ENCODE data around the gene POTEJ.
"Not testable (repeated sequence)": the region's sequence is repeated elsewhere in the genome, so short reads cannot be mapped to it uniquely, and the experiment has no call there.

Gene POTEJ

DNA sequence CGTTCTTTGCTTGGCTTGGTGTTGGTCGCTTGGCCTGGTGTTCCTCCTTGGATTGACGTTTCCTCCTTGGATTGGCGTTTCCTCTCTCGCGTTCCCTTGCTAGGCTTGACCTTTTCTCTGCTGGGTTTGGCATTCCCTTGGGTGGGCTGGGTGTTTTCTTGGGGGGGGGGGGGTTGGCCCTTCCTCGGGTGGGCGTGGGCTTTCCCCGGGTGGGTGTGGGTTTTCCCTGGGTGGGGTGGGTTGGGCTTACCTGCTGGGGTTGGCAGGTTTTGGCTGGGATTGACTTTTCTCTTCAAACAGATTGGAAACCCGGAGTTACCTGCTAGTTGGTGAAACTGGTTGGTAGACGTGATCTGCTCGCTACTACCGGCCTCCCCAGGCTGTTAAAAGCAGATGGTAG is at the start of gene POTEJ:
Gene POTEJ, plus strand, starts transcription at position 301 of the 400 bp plus-strand sequence. Its CDS starts 93 bp downstream, at position 394.
- not testable (repeated sequence) for H3K36me3 ChIP-seq (ENCODE audit: control insufficient read depth in 2 of 2, insufficient read depth in 2 of 2, low read length in 2 of 2); H3K27me3 ChIP-seq (ENCODE audit: control insufficient read depth in 2 of 2, insufficient read depth in 2 of 2, low read length in 2 of 2); H3K9me3 ChIP-seq (ENCODE audit: control insufficient read depth in 2 of 2, low read length in 2 of 2); H3K4me3 ChIP-seq (ENCODE audit: low read length in 2 of 2); H3K9ac ChIP-seq (ENCODE audit: low read depth in 1 of 2, low read length in 2 of 2); H3K27ac ChIP-seq (ENCODE audit: low read depth in 2 of 2, low read length in 2 of 2); H3K4me1 ChIP-seq (ENCODE audit: control insufficient read depth in 2 of 2, insufficient read depth in 2 of 2, low read length in 2 of 2)

DNA sequence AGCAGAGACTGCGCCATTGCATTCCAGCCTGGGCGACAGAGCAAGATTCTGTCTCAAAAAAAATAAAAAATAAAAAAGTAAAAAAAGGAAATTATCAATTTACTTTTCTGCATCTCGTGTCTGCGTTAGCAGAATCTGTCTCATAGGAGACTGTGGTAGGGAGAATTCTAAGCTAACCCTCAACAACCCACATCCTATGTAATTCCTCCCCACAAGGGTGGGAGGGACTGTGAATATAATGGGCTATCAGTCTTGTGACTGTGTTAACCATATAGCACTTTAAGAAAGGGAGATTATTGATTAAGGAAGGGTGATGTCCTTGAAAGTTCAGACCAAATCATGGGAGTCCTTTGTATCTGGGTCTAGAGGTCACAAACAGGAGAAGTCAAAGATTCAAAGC is 45.1 kb upstream of the POTEJ start:
- not testable (repeated sequence) for H3K4me3 ChIP-seq (ENCODE audit: low read length in 2 of 2); H3K9me3 ChIP-seq (ENCODE audit: control insufficient read depth in 2 of 2, low read length in 2 of 2); H3K27me3 ChIP-seq (ENCODE audit: control insufficient read depth in 2 of 2, insufficient read depth in 2 of 2, low read length in 2 of 2); H3K36me3 ChIP-seq (ENCODE audit: control insufficient read depth in 2 of 2, insufficient read depth in 2 of 2, low read length in 2 of 2); H3K27ac ChIP-seq (ENCODE audit: low read depth in 2 of 2, low read length in 2 of 2); H3K4me1 ChIP-seq (ENCODE audit: control insufficient read depth in 2 of 2, insufficient read depth in 2 of 2, low read length in 2 of 2); H3K9ac ChIP-seq (ENCODE audit: low read depth in 1 of 2, low read length in 2 of 2)

DNA sequence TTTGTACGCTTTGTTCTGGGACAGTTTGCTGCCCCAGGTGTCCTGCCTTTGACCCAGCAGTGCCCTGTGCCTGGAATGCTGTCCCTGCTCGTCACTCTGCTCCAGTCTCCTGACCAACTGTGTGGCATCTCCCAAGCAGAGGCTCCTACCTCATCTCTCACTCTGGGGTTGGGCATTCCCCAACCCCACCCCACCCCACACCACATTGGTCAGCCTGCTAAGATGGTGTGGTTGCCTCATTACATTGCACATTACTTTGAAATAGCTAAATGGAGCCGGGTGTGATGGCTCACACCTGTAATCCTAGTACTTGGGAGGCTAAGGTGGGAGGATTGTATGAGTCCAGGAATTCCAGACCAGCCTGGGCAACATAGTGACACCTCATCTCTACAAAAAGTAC is 39.3 kb upstream of the POTEJ start:
- not testable (repeated sequence) for H3K9ac ChIP-seq (ENCODE audit: low read depth in 1 of 2, low read length in 2 of 2); H3K36me3 ChIP-seq (ENCODE audit: control insufficient read depth in 2 of 2, insufficient read depth in 2 of 2, low read length in 2 of 2); H3K4me1 ChIP-seq (ENCODE audit: control insufficient read depth in 2 of 2, insufficient read depth in 2 of 2, low read length in 2 of 2); H3K9me3 ChIP-seq (ENCODE audit: control insufficient read depth in 2 of 2, low read length in 2 of 2); H3K27ac ChIP-seq (ENCODE audit: low read depth in 2 of 2, low read length in 2 of 2); H3K4me3 ChIP-seq (ENCODE audit: low read length in 2 of 2); H3K27me3 ChIP-seq (ENCODE audit: control insufficient read depth in 2 of 2, insufficient read depth in 2 of 2, low read length in 2 of 2)

DNA sequence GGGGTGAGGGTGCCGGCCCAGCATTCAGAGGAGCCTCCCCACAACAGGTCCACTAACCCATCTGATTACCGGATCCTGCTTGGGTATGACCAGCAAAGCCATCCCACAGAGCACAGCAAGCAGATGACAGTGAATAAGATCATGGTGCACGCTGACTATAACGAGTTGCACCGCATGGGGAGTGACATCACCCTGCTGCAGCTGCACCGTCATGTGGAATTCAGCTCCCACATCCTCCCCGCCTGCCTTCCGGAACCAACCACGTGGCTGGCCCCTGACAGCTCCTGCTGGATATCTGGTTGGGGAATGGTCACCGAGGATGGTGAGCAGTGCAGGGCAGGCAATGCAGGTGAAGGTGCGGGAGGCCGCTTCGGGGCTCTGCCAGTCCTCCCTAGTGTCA is 37.0 kb upstream of the POTEJ start:
- not testable (repeated sequence) for H3K4me3 ChIP-seq (ENCODE audit: low read length in 2 of 2); H3K9ac ChIP-seq (ENCODE audit: low read depth in 1 of 2, low read length in 2 of 2); H3K9me3 ChIP-seq (ENCODE audit: control insufficient read depth in 2 of 2, low read length in 2 of 2); H3K27ac ChIP-seq (ENCODE audit: low read depth in 2 of 2, low read length in 2 of 2); H3K27me3 ChIP-seq (ENCODE audit: control insufficient read depth in 2 of 2, insufficient read depth in 2 of 2, low read length in 2 of 2); H3K4me1 ChIP-seq (ENCODE audit: control insufficient read depth in 2 of 2, insufficient read depth in 2 of 2, low read length in 2 of 2); H3K36me3 ChIP-seq (ENCODE audit: control insufficient read depth in 2 of 2, insufficient read depth in 2 of 2, low read length in 2 of 2)

DNA sequence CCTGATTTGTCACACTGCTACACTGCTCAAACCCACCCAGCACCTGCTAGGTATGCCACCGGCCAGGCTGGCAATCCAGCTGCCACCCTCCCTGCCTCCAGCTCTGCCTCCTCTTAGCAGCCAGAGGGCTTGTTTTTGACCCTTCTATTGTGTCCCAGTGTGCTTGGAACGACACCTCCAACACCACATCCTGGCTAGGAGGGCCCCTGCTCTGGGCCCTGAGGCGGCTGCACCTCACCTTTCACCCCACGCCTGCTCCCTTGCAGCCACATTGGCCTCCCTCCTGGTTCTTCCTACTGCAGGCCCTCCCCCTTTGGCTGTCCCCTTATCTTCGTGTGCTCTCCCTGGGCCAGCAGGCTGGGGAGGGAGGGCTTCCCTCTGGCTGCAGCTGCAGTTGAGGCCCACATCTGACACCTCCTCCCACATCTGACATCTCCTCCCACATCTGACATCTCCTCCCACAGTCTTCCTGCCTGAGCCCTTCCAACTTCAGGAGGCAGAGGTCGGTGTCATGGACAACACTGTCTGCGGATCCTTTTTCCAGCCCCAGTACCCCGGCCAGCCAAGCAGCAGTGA is 34.9 kb upstream of the POTEJ start:
- not testable (repeated sequence) for H3K27me3 ChIP-seq (ENCODE audit: control insufficient read depth in 2 of 2, insufficient read depth in 2 of 2, low read length in 2 of 2); H3K4me3 ChIP-seq (ENCODE audit: low read length in 2 of 2); H3K27ac ChIP-seq (ENCODE audit: low read depth in 2 of 2, low read length in 2 of 2); H3K4me1 ChIP-seq (ENCODE audit: control insufficient read depth in 2 of 2, insufficient read depth in 2 of 2, low read length in 2 of 2); H3K36me3 ChIP-seq (ENCODE audit: control insufficient read depth in 2 of 2, insufficient read depth in 2 of 2, low read length in 2 of 2); H3K9me3 ChIP-seq (ENCODE audit: control insufficient read depth in 2 of 2, low read length in 2 of 2); H3K9ac ChIP-seq (ENCODE audit: low read depth in 1 of 2, low read length in 2 of 2)

DNA sequence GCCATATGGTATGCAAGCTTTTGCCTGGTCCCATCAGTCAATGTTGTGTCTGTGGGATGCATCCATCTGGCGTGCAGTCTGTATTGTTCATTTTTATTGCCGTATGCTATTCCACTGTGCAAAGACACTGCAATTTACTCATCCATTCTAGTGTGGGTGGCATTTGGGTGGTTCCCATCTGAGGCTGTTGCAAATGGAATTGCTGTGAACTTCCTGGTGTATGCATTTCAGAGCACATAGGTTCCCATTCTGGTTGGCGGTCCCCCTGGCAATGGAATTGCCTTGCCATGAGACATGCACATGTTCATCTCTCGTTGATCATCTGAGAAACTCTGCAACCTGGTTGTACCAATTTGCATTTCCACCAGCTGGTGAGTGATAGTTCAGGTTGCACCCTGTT is 33.7 kb upstream of the POTEJ start:
- not testable (repeated sequence) for H3K27me3 ChIP-seq (ENCODE audit: control insufficient read depth in 2 of 2, insufficient read depth in 2 of 2, low read length in 2 of 2); H3K4me1 ChIP-seq (ENCODE audit: control insufficient read depth in 2 of 2, insufficient read depth in 2 of 2, low read length in 2 of 2); H3K27ac ChIP-seq (ENCODE audit: low read depth in 2 of 2, low read length in 2 of 2); H3K4me3 ChIP-seq (ENCODE audit: low read length in 2 of 2); H3K36me3 ChIP-seq (ENCODE audit: control insufficient read depth in 2 of 2, insufficient read depth in 2 of 2, low read length in 2 of 2); H3K9me3 ChIP-seq (ENCODE audit: control insufficient read depth in 2 of 2, low read length in 2 of 2); H3K9ac ChIP-seq (ENCODE audit: low read depth in 1 of 2, low read length in 2 of 2)

DNA sequence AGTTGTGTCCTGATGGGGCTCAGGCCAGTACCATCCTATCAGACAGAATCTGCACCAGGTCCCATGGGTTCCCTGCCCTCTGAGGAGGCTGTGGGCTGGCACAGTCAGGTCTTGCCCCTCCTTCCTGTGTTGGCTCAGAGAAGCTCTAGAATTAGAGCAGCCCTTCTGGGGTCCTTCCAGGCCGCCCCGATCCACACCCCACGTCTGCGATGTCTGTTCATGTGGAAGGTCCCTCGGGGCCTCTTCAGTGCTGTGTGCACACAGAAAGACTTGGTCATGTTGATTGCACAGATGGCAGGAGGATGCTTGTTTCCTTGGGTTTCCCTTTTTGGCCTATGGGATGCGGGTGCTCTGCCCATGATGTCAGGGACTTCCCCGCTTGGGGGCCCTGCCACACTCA is 32.1 kb upstream of the POTEJ start:
- H3K9ac ChIP-seq (ENCODE audit: low read depth in 1 of 2, low read length in 2 of 2); H3K4me3 ChIP-seq (ENCODE audit: low read length in 2 of 2); H3K4me1 ChIP-seq (ENCODE audit: control insufficient read depth in 2 of 2, insufficient read depth in 2 of 2, low read length in 2 of 2); H3K27me3 ChIP-seq (ENCODE audit: control insufficient read depth in 2 of 2, insufficient read depth in 2 of 2, low read length in 2 of 2); H3K9me3 ChIP-seq (ENCODE audit: control insufficient read depth in 2 of 2, low read length in 2 of 2); H3K27ac ChIP-seq (ENCODE audit: low read depth in 2 of 2, low read length in 2 of 2); H3K36me3 ChIP-seq (ENCODE audit: control insufficient read depth in 2 of 2, insufficient read depth in 2 of 2, low read length in 2 of 2): not testable (repeated sequence)

DNA sequence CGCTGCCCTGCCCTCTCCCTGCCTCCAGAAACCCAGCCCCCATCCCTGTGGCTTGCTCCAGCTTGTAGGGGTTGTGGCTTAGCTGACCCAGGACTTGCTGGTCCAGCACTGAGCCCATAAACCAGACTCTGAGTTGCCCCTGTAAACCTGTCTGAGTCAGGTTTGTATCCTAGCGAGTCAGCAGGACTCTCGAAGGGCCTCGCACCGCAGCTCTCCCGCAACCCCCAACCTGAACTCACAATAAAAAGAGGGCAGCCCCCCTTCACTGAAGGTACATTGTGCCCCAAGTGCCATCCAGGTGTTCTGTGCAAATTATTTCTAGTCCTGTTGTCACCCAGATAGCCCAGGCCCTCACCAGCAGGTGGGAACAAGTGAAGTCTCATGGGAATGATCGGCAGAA is 29.7 kb upstream of the POTEJ start:
- H3K36me3 ChIP-seq (ENCODE audit: control insufficient read depth in 2 of 2, insufficient read depth in 2 of 2, low read length in 2 of 2); H3K9ac ChIP-seq (ENCODE audit: low read depth in 1 of 2, low read length in 2 of 2); H3K9me3 ChIP-seq (ENCODE audit: control insufficient read depth in 2 of 2, low read length in 2 of 2); H3K4me1 ChIP-seq (ENCODE audit: control insufficient read depth in 2 of 2, insufficient read depth in 2 of 2, low read length in 2 of 2); H3K4me3 ChIP-seq (ENCODE audit: low read length in 2 of 2); H3K27ac ChIP-seq (ENCODE audit: low read depth in 2 of 2, low read length in 2 of 2); H3K27me3 ChIP-seq (ENCODE audit: control insufficient read depth in 2 of 2, insufficient read depth in 2 of 2, low read length in 2 of 2): not testable (repeated sequence)

DNA sequence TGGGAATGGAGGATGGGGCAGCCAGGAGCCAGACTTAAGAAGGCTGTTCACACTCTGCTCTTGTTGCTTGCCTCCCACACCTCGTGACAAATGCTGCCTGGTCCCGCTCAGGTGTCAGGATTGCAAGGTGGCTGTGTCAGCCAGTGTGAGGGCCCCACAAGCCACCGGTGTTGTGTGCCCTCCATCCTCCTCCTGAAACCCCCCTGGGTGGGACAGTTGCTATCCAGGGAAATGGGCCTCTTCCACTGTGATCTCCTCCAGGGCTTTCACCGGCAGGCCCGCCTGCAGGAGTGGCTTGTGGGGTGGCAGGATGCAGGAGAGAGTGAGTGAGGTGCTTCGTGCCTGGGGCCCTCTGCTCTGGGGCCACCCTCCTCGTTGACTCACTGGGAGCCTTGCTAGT is 28.3 kb upstream of the POTEJ start:
- not testable (repeated sequence) for H3K9ac ChIP-seq (ENCODE audit: low read depth in 1 of 2, low read length in 2 of 2); H3K4me3 ChIP-seq (ENCODE audit: low read length in 2 of 2); H3K9me3 ChIP-seq (ENCODE audit: control insufficient read depth in 2 of 2, low read length in 2 of 2); H3K27me3 ChIP-seq (ENCODE audit: control insufficient read depth in 2 of 2, insufficient read depth in 2 of 2, low read length in 2 of 2); H3K36me3 ChIP-seq (ENCODE audit: control insufficient read depth in 2 of 2, insufficient read depth in 2 of 2, low read length in 2 of 2); H3K4me1 ChIP-seq (ENCODE audit: control insufficient read depth in 2 of 2, insufficient read depth in 2 of 2, low read length in 2 of 2); H3K27ac ChIP-seq (ENCODE audit: low read depth in 2 of 2, low read length in 2 of 2)

DNA sequence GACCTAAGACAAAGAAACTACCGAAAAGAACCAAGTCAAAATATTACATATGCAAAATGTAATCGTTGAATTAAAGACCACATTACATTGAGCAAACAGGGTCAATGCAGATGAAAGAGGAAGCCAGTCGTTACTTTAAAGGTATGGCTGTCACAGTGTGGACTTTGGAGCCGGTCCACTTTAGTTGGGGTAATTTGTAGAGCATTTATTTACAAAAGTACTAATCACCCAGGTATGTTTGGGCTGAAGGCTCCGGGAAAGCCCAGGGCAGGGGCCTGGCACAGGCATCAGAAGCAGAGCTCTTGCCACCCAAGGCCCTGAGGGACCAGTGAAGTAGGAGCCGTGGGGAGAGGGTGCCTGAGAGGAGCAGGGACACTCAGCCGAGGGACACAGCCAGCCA is 27.7 kb upstream of the POTEJ start:
- not testable (repeated sequence) for H3K9ac ChIP-seq (ENCODE audit: low read depth in 1 of 2, low read length in 2 of 2); H3K4me3 ChIP-seq (ENCODE audit: low read length in 2 of 2); H3K27me3 ChIP-seq (ENCODE audit: control insufficient read depth in 2 of 2, insufficient read depth in 2 of 2, low read length in 2 of 2); H3K27ac ChIP-seq (ENCODE audit: low read depth in 2 of 2, low read length in 2 of 2); H3K9me3 ChIP-seq (ENCODE audit: control insufficient read depth in 2 of 2, low read length in 2 of 2); H3K36me3 ChIP-seq (ENCODE audit: control insufficient read depth in 2 of 2, insufficient read depth in 2 of 2, low read length in 2 of 2); H3K4me1 ChIP-seq (ENCODE audit: control insufficient read depth in 2 of 2, insufficient read depth in 2 of 2, low read length in 2 of 2)

DNA sequence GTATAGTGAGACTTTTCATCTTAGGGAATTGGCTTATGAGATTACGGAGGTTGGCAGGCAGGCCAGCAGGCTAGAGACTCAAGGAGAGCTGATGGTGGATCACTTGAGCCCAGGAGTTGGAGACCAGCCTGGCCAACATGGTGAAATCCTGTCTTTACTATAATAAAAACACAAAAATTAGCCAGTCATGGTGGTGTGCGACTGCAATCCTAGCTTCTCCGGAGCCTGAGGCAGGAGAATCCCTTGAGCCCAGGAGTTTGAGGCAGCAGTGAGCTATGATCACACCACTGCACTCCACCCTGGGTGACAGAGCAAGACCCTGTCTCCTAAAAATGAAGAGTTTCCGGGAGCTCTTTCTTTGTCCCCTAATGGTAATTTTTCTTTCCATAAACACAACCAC is 26.5 kb upstream of the POTEJ start:
- H3K9ac ChIP-seq (ENCODE audit: low read depth in 1 of 2, low read length in 2 of 2); H3K36me3 ChIP-seq (ENCODE audit: control insufficient read depth in 2 of 2, insufficient read depth in 2 of 2, low read length in 2 of 2); H3K4me1 ChIP-seq (ENCODE audit: control insufficient read depth in 2 of 2, insufficient read depth in 2 of 2, low read length in 2 of 2); H3K27ac ChIP-seq (ENCODE audit: low read depth in 2 of 2, low read length in 2 of 2); H3K9me3 ChIP-seq (ENCODE audit: control insufficient read depth in 2 of 2, low read length in 2 of 2); H3K27me3 ChIP-seq (ENCODE audit: control insufficient read depth in 2 of 2, insufficient read depth in 2 of 2, low read length in 2 of 2); H3K4me3 ChIP-seq (ENCODE audit: low read length in 2 of 2): not testable (repeated sequence)

Measured in mucosa of rectum (tissue), 2 donors.